ENCODE results near the gene XYLB. TPM values are rescaled to one million over a fixed set of nuclear protein-coding genes. Genes with fewer than 3 reads are reported as not detected.
A peak's percentile ranks its signal among the peaks of the same experiment; 100 is the strongest.

The XYLB gene
- total and polyA plus RNA-seq, 5 donors from 2014 or later: 0.72 to 5.6 (median 2.1) TPM

DNA sequence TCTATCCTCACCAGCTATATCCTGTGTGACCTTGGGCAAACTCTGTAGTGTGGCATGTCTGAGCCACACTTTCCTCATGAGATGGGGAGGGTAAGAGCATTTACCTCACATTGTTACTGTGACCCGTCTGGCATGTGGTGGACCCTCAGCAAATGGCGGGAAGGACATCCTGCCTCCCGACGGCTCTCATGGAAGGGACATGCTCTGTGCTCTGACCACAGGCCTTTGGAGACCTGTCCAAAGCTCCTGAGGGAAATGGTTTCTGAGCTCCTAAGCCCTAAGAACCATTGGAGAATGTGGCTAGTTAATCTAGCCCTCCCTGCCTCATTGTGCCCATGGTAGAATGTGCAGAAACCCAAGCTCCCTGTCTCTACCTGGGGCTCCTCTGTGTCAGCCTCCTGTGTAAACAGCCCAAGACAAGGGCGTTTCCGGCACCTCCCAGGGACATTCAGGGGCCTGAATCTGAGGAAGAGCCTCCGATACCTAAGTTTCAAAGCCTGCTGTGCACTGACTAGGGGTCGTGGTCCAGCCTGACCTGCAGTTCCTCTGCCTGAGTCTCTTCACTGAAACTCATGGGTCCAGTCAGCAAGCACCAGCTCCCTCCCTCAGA lies 29.0 kb downstream of the XYLB start:
- Histone ChIP-seq H3K36me3 (ENCODE audit: control insufficient read depth, insufficient read depth, low read length) (peaks cover 4% of the 10 kb centered on the region), H3K27ac (ENCODE audit: insufficient read depth, low read length, poor library complexity, severe bottlenecking) (no peak overlapping the region), H3K9me3 (ENCODE audit: control insufficient read depth in 2 of 2, low read length in 2 of 2) (no peaks in the 10 kb centered on the region), H3K4me3 (ENCODE audit: low read depth, low read length) (no peak overlapping the region), H3K4me1 (ENCODE audit: control insufficient read depth, insufficient read depth, low read length, poor library complexity, severe bottlenecking) (peaks cover 20% of the 10 kb centered on the region), H3K27me3 (ENCODE audit: control insufficient read depth, insufficient read depth, low read length) (no peaks in the 10 kb centered on the region)
- peaks cover 0 to 2% (median 0%) of the 10 kb centered on the region in 7 donors for H3K9me3 Mint-ChIP-seq
- H3K27ac Mint-ChIP-seq: peak overlapping the region in 1 of 3 donors; percentile 35
- no peak for ATAC-seq (ENCODE audit: low read depth in 2 of 2)
- no peaks in the 10 kb centered on the region for H3K27me3 Mint-ChIP-seq
- no peak overlapping the region for H3K4me3 Mint-ChIP-seq
- H3K36me3 Mint-ChIP-seq: peaks cover 7% of the 10 kb centered on the region
- peaks cover 0 to 28% (median 20%) of the 10 kb centered on the region in 4 donors for H3K4me1 Mint-ChIP-seq
- no peak for DNase-seq

DNA sequence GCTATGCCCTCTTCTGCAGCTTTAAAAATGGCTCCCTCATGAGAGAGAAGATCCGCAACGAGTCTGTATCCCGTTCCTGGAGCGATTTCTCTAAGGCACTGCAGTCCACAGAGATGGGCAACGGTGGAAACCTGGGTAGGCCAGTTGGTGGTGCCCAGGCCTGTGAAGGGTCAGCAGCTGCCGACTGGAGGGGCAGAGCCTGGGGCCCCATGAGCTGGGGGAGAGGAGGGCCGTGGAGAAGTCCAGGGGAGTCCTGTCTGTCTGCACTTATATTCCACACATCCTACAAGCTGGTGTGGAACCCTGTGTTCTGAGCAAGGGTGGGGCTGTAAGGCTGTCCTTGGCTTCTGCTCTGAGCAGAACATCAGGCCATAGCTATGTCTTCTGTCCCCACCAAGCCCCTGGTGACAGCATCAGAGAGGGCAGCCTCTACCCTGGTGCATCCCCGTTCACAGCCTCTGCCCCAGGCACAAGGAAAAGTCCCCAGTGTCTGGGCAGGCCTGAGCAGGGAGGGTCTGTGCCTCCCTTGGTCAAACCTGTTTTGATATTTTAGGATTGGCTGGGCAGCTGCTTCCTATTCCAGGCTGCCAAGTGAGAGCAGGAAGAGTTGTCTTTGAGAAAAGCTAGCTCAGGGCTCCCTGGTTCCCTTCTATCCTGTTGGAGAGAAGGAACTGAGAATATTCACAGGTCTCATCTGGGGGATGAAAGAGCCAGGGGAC lies 29.7 kb downstream of the XYLB start:
- peaks cover 0 to 7% (median 0%) of the 10 kb centered on the region in 7 donors for H3K9me3 Mint-ChIP-seq
- peaks cover 0 to 28% (median 20%) of the 10 kb centered on the region in 4 donors for H3K4me1 Mint-ChIP-seq
- Histone ChIP-seq H3K4me3 (ENCODE audit: low read depth, low read length) (no peak overlapping the region), H3K27ac (ENCODE audit: insufficient read depth, low read length, poor library complexity, severe bottlenecking) (no peak overlapping the region), H3K9me3 (ENCODE audit: control insufficient read depth in 2 of 2, low read length in 2 of 2) (no peaks in the 10 kb centered on the region), H3K4me1 (ENCODE audit: control insufficient read depth, insufficient read depth, low read length, poor library complexity, severe bottlenecking) (peaks cover 20% of the 10 kb centered on the region), H3K27me3 (ENCODE audit: control insufficient read depth, insufficient read depth, low read length) (no peaks in the 10 kb centered on the region), H3K36me3 (ENCODE audit: control insufficient read depth, insufficient read depth, low read length) (peaks cover 4% of the 10 kb centered on the region)
- H3K27me3 Mint-ChIP-seq: no peaks in the 10 kb centered on the region
- ATAC-seq (ENCODE audit: low read depth in 2 of 2) (no peak), DNase-seq (no peak)
- no peak overlapping the region for H3K4me3 Mint-ChIP-seq
- H3K27ac Mint-ChIP-seq: no peak overlapping the region
- H3K36me3 Mint-ChIP-seq: peaks cover 7% of the 10 kb centered on the region

DNA sequence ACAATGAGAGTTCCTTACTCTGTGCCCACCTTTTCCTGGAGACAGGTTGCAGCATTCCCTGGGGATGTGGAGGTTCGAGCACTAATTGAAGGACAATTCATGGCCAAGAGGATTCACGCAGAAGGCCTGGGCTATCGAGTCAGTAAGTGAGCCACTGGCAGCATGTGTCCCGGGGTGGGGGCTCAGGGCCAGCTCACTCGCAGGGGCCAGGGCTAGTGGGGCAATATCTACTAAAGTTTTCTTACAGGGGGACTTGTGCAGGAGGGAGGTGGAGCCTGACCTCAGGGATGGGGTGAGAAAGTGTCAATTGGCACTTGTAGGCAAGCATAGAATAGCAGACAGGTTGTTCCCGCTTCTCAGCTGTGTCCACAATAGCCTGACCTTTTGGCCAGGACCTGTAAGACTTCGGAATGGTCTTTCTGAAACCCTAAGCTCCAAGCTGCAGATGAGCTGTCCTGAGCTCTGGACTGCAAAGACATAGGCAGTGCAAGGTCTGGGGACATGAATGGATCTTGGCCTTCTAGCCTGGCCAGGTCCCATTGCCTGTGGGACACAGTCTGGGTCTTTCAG lies 32.7 kb downstream of the XYLB start:
- Histone ChIP-seq H3K36me3 (ENCODE audit: control insufficient read depth, insufficient read depth, low read length) (peaks cover 4% of the 10 kb centered on the region), H3K9me3 (ENCODE audit: control insufficient read depth in 2 of 2, low read length in 2 of 2) (no peaks in the 10 kb centered on the region), H3K27me3 (ENCODE audit: control insufficient read depth, insufficient read depth, low read length) (no peaks in the 10 kb centered on the region), H3K4me1 (ENCODE audit: control insufficient read depth, insufficient read depth, low read length, poor library complexity, severe bottlenecking) (peaks cover 7% of the 10 kb centered on the region), H3K27ac (ENCODE audit: insufficient read depth, low read length, poor library complexity, severe bottlenecking) (no peak overlapping the region), H3K4me3 (ENCODE audit: low read depth, low read length) (no peak overlapping the region)
- Mint-ChIP-seq H3K9me3 (peaks cover 0 to 15% (median 0%) of the 10 kb centered on the region in 7 donors), H3K36me3 (peaks cover 7% of the 10 kb centered on the region), H3K4me1 (peaks cover 0 to 11% (median 5%) of the 10 kb centered on the region in 4 donors), H3K27me3 (no peaks in the 10 kb centered on the region), H3K27ac (peak overlapping the region in 1 of 3 donors; percentile 55), H3K4me3 (no peak overlapping the region)
- ATAC-seq (ENCODE audit: low read depth in 2 of 2) (no peak), DNase-seq (no peak)

DNA sequence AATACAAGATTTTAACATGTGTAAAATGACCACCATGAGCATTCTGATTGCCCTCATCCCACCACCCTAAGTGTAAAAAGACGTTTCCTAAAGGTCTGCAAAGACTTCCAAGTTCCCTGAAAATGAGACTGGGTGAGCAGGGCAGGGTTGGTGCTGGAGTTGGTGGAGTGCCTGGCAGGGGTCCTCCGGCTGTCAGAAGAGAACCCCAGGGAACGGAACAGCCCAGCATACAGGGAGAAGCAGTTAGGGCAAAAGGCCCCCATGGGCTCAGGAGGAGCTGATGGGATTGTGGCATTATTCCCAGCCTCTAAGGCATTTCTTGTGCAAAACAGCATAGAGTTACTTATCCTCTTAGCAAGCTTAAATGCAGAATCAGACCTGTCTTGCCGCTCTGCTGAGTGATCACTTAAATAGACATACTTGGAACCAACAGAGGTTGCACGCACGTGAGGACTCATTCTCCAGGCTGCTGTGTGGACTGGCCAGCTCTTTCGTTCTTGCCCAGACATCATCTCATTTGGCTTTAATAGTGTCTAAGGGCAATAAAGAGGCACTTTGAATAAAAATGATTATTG lies 36.0 kb downstream of the XYLB start:
- no peak overlapping the region for H3K4me3 Mint-ChIP-seq
- peaks cover 0 to 5% (median 0%) of the 10 kb centered on the region in 4 donors for H3K4me1 Mint-ChIP-seq
- ATAC-seq (ENCODE audit: low read depth in 2 of 2) (no peak), DNase-seq (no peak)
- H3K36me3 ChIP-seq (ENCODE audit: control insufficient read depth, insufficient read depth, low read length): peaks cover 4% of the 10 kb centered on the region
- H3K9me3 Mint-ChIP-seq: peaks cover 0 to 17% (median 3%) of the 10 kb centered on the region in 7 donors
- no peak overlapping the region for H3K27ac ChIP-seq (ENCODE audit: insufficient read depth, low read length, poor library complexity, severe bottlenecking)
- no peaks in the 10 kb centered on the region for H3K27me3 ChIP-seq (ENCODE audit: control insufficient read depth, insufficient read depth, low read length)
- no peaks in the 10 kb centered on the region for H3K27me3 Mint-ChIP-seq
- peaks cover 7% of the 10 kb centered on the region for H3K36me3 Mint-ChIP-seq
- no peaks in the 10 kb centered on the region for H3K4me1 ChIP-seq (ENCODE audit: control insufficient read depth, insufficient read depth, low read length, poor library complexity, severe bottlenecking)
- H3K4me3 ChIP-seq (ENCODE audit: low read depth, low read length): no peak overlapping the region
- H3K9me3 ChIP-seq (ENCODE audit: control insufficient read depth in 2 of 2, low read length in 2 of 2): peaks cover 0 to 3% of the 10 kb centered on the region in 2 experiments
- no peak overlapping the region for H3K27ac Mint-ChIP-seq

DNA sequence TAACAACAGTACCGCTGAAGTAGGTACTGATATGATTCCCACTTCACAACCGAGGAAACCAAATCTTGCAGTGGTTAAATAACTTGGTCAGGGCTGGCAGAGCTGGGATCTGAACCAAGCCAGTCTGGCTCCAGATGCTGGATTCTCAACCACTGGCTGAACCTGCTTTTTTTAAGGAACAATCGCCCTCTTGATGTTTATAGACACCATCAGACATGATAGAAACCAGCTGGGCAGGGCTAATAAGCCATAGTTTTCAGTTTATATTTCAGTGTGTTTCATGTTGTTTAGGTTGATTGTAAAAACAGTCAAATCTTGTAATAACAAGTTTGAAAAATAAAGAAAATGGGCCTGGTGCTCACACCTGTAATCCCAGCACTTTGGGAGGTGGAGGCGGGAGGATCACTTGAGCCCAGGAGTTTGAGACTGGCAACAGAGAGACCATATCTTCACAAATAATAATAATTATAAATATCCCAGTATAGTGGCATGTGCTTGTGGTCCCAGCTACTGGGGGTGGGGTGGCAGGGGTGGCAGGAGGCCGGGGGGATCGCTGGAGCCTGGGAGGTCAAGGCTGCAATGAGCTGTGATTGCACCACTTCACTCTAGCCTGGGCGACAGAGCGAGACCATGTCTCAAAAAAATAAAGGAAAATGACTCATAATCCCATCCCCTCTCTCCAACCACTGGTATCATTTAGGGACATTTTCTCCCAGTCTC lies 36.7 kb downstream of the XYLB start:
- Histone ChIP-seq H3K4me1 (ENCODE audit: control insufficient read depth, insufficient read depth, low read length, poor library complexity, severe bottlenecking) (no peaks in the 10 kb centered on the region), H3K27ac (ENCODE audit: insufficient read depth, low read length, poor library complexity, severe bottlenecking) (no peak overlapping the region), H3K4me3 (ENCODE audit: low read depth, low read length) (no peak overlapping the region), H3K9me3 (ENCODE audit: control insufficient read depth in 2 of 2, low read length in 2 of 2) (peaks cover 0 to 3% of the 10 kb centered on the region in 2 experiments), H3K27me3 (ENCODE audit: control insufficient read depth, insufficient read depth, low read length) (no peaks in the 10 kb centered on the region), H3K36me3 (ENCODE audit: control insufficient read depth, insufficient read depth, low read length) (peaks cover 4% of the 10 kb centered on the region)
- Mint-ChIP-seq H3K4me1 (peaks cover 0 to 5% (median 0%) of the 10 kb centered on the region in 4 donors), H3K27me3 (no peaks in the 10 kb centered on the region), H3K4me3 (no peak overlapping the region), H3K27ac (no peak overlapping the region), H3K9me3 (peaks cover 0 to 17% (median 3%) of the 10 kb centered on the region in 7 donors), H3K36me3 (peaks cover 7% of the 10 kb centered on the region)
- DNase-seq (no peak), ATAC-seq (ENCODE audit: low read depth in 2 of 2) (no peak)

DNA sequence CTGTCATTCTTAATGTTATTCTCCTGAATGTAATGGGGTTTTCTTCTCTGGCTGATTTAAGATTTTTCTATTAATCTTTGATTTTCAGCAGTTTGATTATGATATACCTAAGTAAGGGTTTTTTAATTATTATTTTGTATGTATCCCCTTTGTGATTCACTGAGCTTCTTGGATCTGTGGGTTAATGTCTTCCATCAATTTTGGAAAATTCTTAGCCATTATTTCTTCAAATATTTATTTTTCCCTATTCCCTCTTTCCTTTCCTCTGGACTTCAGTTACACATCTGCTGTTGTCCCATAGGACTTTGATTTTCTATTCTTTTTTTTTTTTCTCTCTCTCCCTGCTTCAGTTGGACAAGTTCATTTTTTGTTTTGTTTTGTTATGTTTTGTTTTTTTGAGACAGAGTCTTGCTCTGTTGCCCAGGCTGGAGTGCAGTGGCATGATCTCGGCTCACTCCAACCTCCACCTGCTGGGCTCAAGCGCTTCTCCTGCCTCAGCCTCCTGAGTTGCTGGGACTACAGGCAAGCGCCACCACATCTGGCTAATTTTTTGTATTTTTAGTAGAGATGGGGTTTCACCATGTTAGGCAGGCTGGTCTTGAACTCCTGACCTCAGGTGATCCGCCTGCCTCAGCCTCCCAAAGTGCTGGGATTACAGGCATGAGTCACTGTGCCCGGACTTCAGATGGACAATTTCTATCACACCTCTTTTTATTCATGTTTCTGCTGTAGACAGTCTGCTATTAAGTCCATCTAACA lies 40.6 kb downstream of the XYLB start:
- Histone ChIP-seq H3K36me3 (ENCODE audit: control insufficient read depth, insufficient read depth, low read length) (no peaks in the 10 kb centered on the region), H3K4me1 (ENCODE audit: control insufficient read depth, insufficient read depth, low read length, poor library complexity, severe bottlenecking) (no peaks in the 10 kb centered on the region), H3K4me3 (ENCODE audit: low read depth, low read length) (no peak overlapping the region), H3K9me3 (ENCODE audit: control insufficient read depth in 2 of 2, low read length in 2 of 2) (peaks cover 0 to 3% of the 10 kb centered on the region in 2 experiments), H3K27me3 (ENCODE audit: control insufficient read depth, insufficient read depth, low read length) (no peaks in the 10 kb centered on the region), H3K27ac (ENCODE audit: insufficient read depth, low read length, poor library complexity, severe bottlenecking) (no peak overlapping the region)
- H3K36me3 Mint-ChIP-seq: no peaks in the 10 kb centered on the region
- DNase-seq (no peak), ATAC-seq (ENCODE audit: low read depth in 2 of 2) (no peak)
- H3K27ac Mint-ChIP-seq: no peak overlapping the region
- peaks cover 0 to 8% (median 3%) of the 10 kb centered on the region in 7 donors for H3K9me3 Mint-ChIP-seq
- no peaks in the 10 kb centered on the region for H3K27me3 Mint-ChIP-seq
- no peak overlapping the region for H3K4me3 Mint-ChIP-seq
- peaks cover 0 to 5% (median 0%) of the 10 kb centered on the region in 4 donors for H3K4me1 Mint-ChIP-seq

DNA sequence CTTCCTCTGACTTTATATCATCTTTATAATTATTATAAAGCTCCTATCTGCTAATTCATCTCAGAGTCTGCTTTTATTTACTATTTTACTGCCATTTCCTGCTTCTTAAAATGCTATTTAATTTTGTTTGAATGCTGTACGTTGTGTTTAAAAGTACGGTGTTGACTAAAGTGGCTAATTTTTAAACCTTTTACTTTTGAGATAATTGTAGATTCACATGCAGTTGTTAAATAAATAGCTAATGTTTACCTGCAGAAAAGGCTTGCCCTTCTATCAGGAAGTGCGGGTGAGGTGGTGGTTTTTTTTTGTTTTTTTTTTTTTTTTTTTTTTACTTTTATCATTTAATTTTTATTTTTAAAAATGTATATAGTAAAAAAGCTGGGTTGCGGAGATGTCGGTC lies 41.3 kb downstream of the XYLB start:
- H3K36me3 Mint-ChIP-seq: no peaks in the 10 kb centered on the region
- H3K27me3 Mint-ChIP-seq: no peaks in the 10 kb centered on the region
- ATAC-seq (ENCODE audit: low read depth in 2 of 2) (no peak), DNase-seq (no peak)
- H3K27ac ChIP-seq (ENCODE audit: insufficient read depth, low read length, poor library complexity, severe bottlenecking): no peak overlapping the region
- H3K36me3 ChIP-seq (ENCODE audit: control insufficient read depth, insufficient read depth, low read length): no peaks in the 10 kb centered on the region
- no peak overlapping the region for H3K27ac Mint-ChIP-seq
- no peak overlapping the region for H3K4me3 Mint-ChIP-seq
- peaks cover 0 to 3% of the 10 kb centered on the region in 2 experiments for H3K9me3 ChIP-seq (ENCODE audit: control insufficient read depth in 2 of 2, low read length in 2 of 2)
- no peaks in the 10 kb centered on the region for H3K27me3 ChIP-seq (ENCODE audit: control insufficient read depth, insufficient read depth, low read length)
- H3K9me3 Mint-ChIP-seq: peaks cover 0 to 6% (median 2%) of the 10 kb centered on the region in 7 donors
- H3K4me3 ChIP-seq (ENCODE audit: low read depth, low read length): no peak overlapping the region
- H3K4me1 Mint-ChIP-seq: peaks cover 0 to 5% (median 0%) of the 10 kb centered on the region in 4 donors
- no peaks in the 10 kb centered on the region for H3K4me1 ChIP-seq (ENCODE audit: control insufficient read depth, insufficient read depth, low read length, poor library complexity, severe bottlenecking)
